ENCODE data around the gene NEDD9. TPM values are rescaled to one million over a fixed set of nuclear protein-coding genes. Genes with fewer than 3 reads are reported as not detected.

Gene NEDD9
- polyA plus RNA-seq, 1 donor (not counting 4 experiments of a cell fraction or from before 2014, with no cell fraction given), result 3.3 TPM

GRCh38 chr6:11275598-11275997 is 43.1 kb upstream of the NEDD9 start:
- Histone ChIP-seq H3K4me3 (ENCODE audit: control insufficient read depth in 2 of 3, extremely low read depth in 1 of 3, insufficient read depth in 2 of 3, low read depth in 1 of 3, low read length in 3 of 3) (no peak overlapping the region), H3K27me3 (ENCODE audit: control insufficient read depth, extremely low read depth, insufficient read depth, low read length) (no peaks in the 10 kb centered on the region), H3K9me1 (ENCODE audit: control insufficient read depth, extremely low read depth, insufficient read depth, low read length) (no peaks in the 10 kb centered on the region), H3K4me1 (ENCODE audit: control insufficient read depth, extremely low read depth, insufficient read depth, low read length) (peaks cover 16% of the 10 kb centered on the region), H3K9me3 (ENCODE audit: control insufficient read depth, low read depth, low read length) (no peaks in the 10 kb centered on the region), H3K9ac (ENCODE audit: control insufficient read depth, extremely low read depth, insufficient read depth, low read length) (no peak overlapping the region), H3K79me2 (ENCODE audit: control insufficient read depth, insufficient read depth, low read length) (no peaks in the 10 kb centered on the region), H3K27ac (ENCODE audit: control insufficient read depth, insufficient read depth, low read length) (no peak overlapping the region), H3K36me3 (ENCODE audit: control insufficient read depth in 2 of 2, extremely low read depth in 1 of 2, insufficient read depth in 2 of 2, low read length in 2 of 2) (no peaks in the 10 kb centered on the region), H2AFZ (ENCODE audit: control insufficient read depth, low read length) (no peak overlapping the region), H4K20me1 (ENCODE audit: control insufficient read depth, extremely low read depth, insufficient read depth, low read length) (no peaks in the 10 kb centered on the region), H3K4me2 (ENCODE audit: control insufficient read depth, extremely low read depth, insufficient read depth, low read depth, low read length) (no peak overlapping the region)
- FAIRE-seq, result no peak
- DNase-seq (ENCODE audit: low read depth, low spot score), result no peak
- dilution Hi-C loops (cut with MboI; ENCODE audit: extremely low pct_ligation_motif_present, low sequenced_read_pairs), result no loop called here
- TF ChIP-seq CTCF (optimal IDR thresholded peaks at IDR 0.05 in 1 of 3, IDR thresholded peaks at IDR 0.05 in 1 of 3, conservative IDR thresholded peaks at IDR 0.05 in 1 of 3; ENCODE audit: extremely low read depth in 1 of 3, insufficient read depth in 2 of 3, low read length in 3 of 3) (no peak), EZH2 (IDR thresholded peaks at IDR 0.05; ENCODE audit: low read length) (no peak)

DNA sequence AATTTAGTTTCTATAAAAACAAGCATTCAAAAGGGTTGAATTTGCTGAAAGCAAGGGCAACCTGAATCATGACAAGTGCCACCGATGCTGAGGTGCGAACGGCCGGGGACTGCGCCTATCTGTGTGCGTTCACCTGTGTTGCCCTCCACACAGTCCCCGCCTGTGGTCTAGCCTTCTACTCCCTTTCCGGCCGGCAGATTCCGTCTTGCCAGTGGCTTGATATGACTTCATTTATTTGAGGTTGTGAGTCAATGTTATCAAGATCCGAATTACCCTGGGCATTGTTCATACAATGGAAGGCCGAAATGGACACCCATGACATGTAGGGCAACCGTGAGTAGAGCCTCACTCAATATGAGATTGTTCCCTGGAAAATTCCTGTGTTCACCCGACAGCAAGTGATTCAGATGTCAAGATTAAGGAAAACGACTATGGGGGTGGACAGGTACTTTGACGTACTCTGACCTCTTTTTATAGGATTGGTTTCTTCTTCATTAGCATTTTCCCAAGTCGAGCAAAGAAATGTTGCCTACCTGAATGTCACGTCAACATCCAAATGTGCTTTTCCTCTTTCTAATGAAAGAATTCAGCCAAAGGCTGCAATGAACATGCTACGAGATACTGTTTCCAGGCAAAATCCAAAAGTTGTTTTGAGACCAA is 41.1 kb upstream of the NEDD9 start:
- H3K4me1 ChIP-seq (ENCODE audit: control insufficient read depth, extremely low read depth, insufficient read depth, low read length), result peaks cover 16% of the 10 kb centered on the region
- FAIRE-seq (no peak), DNase-seq (ENCODE audit: low read depth, low spot score) (no peak)
- H3K4me2 ChIP-seq (ENCODE audit: control insufficient read depth, extremely low read depth, insufficient read depth, low read depth, low read length), result no peak overlapping the region
- H3K27me3 ChIP-seq (ENCODE audit: control insufficient read depth, extremely low read depth, insufficient read depth, low read length), result no peaks in the 10 kb centered on the region
- dilution Hi-C loops (cut with MboI; ENCODE audit: extremely low pct_ligation_motif_present, low sequenced_read_pairs), result no loop called here
- no peaks in the 10 kb centered on the region for H3K36me3 ChIP-seq (ENCODE audit: control insufficient read depth in 2 of 2, extremely low read depth in 1 of 2, insufficient read depth in 2 of 2, low read length in 2 of 2)
- no peaks in the 10 kb centered on the region for H3K9me3 ChIP-seq (ENCODE audit: control insufficient read depth, low read depth, low read length)
- TF ChIP-seq EZH2 (IDR thresholded peaks at IDR 0.05; ENCODE audit: low read length) (no peak), CTCF (optimal IDR thresholded peaks at IDR 0.05 in 1 of 3, IDR thresholded peaks at IDR 0.05 in 1 of 3, conservative IDR thresholded peaks at IDR 0.05 in 1 of 3; ENCODE audit: extremely low read depth in 1 of 3, insufficient read depth in 2 of 3, low read length in 3 of 3) (no peak)
- H2AFZ ChIP-seq (ENCODE audit: control insufficient read depth, low read length), result no peak overlapping the region
- no peaks in the 10 kb centered on the region for H3K9me1 ChIP-seq (ENCODE audit: control insufficient read depth, extremely low read depth, insufficient read depth, low read length)
- H3K9ac ChIP-seq (ENCODE audit: control insufficient read depth, extremely low read depth, insufficient read depth, low read length), result no peak overlapping the region
- H3K27ac ChIP-seq (ENCODE audit: control insufficient read depth, insufficient read depth, low read length), result no peak overlapping the region
- no peaks in the 10 kb centered on the region for H4K20me1 ChIP-seq (ENCODE audit: control insufficient read depth, extremely low read depth, insufficient read depth, low read length)
- no peak overlapping the region for H3K4me3 ChIP-seq (ENCODE audit: control insufficient read depth in 2 of 3, extremely low read depth in 1 of 3, insufficient read depth in 2 of 3, low read depth in 1 of 3, low read length in 3 of 3)
- H3K79me2 ChIP-seq (ENCODE audit: control insufficient read depth, insufficient read depth, low read length), result no peaks in the 10 kb centered on the region
